ENCODE results near the gene LILRB3. TPM values are rescaled to one million over a fixed set of nuclear protein-coding genes. Genes with fewer than 3 reads are reported as not detected.

LILRB3 gene
- total RNA-seq, 1 donor from 2014 or later: not detected

Small RNA genes lying within 50 kb of the gene (small RNA-seq; reads per million reads assigned to genes)
- not detected for gene RNU6-1307P

Other genes with a start within 250 kb of the LILRB3 start
- gene CACNG6, start 231.4 kb downstream of the LILRB3 start, total RNA-seq: 0.47 TPM
- gene VSTM1, start 159.1 kb downstream of the LILRB3 start, total RNA-seq: not detected
- not detected for gene TARM1, start 141.6 kb downstream of the LILRB3 start, total RNA-seq
- gene OSCAR, start 122.2 kb downstream of the LILRB3 start, total RNA-seq: 0.47 TPM
- gene NDUFA3, start 120.2 kb downstream of the LILRB3 start, total RNA-seq: 10.8 TPM
- gene TFPT, start 107.3 kb downstream of the LILRB3 start, total RNA-seq: 5.8 TPM
- gene PRPF31, start 107.3 kb downstream of the LILRB3 start, total RNA-seq: 24.0 TPM
- 4.4 TPM for gene CNOT3, start 85.2 kb downstream of the LILRB3 start, total RNA-seq
- gene LENG1, start 63.3 kb downstream of the LILRB3 start, total RNA-seq: 4.2 TPM
- gene TMC4, start 49.8 kb downstream of the LILRB3 start, total RNA-seq: not detected
- 19.2 TPM for gene MBOAT7, start 33.4 kb downstream of the LILRB3 start, total RNA-seq
- 34.2 TPM for gene TSEN34, start 31.7 kb downstream of the LILRB3 start, total RNA-seq
- 1,641 TPM for gene RPS9, start 22.1 kb downstream of the LILRB3 start, total RNA-seq
- not detected for gene LILRA6, start 19.8 kb upstream of the LILRB3 start, total RNA-seq
- 0.16 TPM for gene LILRB5, start 34.3 kb upstream of the LILRB3 start, total RNA-seq
- not detected for gene LILRB2, start 58.1 kb upstream of the LILRB3 start, total RNA-seq
- 0.78 TPM for gene LILRA5, start 90.2 kb upstream of the LILRB3 start, total RNA-seq
- 0.16 TPM for gene LILRA4, start 116.2 kb upstream of the LILRB3 start, total RNA-seq
- 1.1 TPM for gene LAIR1, start 141.9 kb upstream of the LILRB3 start, total RNA-seq
- gene TTYH1, start 192.5 kb upstream of the LILRB3 start, total RNA-seq: 74.7 TPM
- gene LENG8, start 226.2 kb upstream of the LILRB3 start, total RNA-seq: 14.5 TPM
- gene LENG9, start 240.8 kb upstream of the LILRB3 start, total RNA-seq: 5.9 TPM